D721Med (cell line): ENCODE results near the gene CCDC192.

Experiments
- DNase-seq: peaks from one replicate; pipeline ENCODE4 v3.0.0; 2011; ENCODE audit warnings: low spot score; ENCODE audit not compliant: insufficient read length
- FAIRE-seq: peaks from 2 replicates; lab custom pipeline; 2011; peaks lifted over from hg19 to GRCh38; lab: Jason Lieb, UNC
- CTCF ChIP-seq: IDR thresholded peaks from 2 replicates; pipeline ENCODE4 v1.5.1; 2012; ENCODE audit warnings: mild to moderate bottlenecking, control low read depth; ENCODE audit not compliant: insufficient read depth; ENCODE audit errors: missing control alignments

The CCDC192 gene

GRCh38 chr5:127801751-127802476 is 98.7 kb downstream of the CCDC192 start:
- no peak for DNase-seq
- peak; percentile 75 for FAIRE-seq
- TF ChIP-seq CTCF = no peak

- DNase-seq (no peak), FAIRE-seq (peak; percentile 6)
- no peak for TF ChIP-seq CTCF
Observed at GRCh38 chr5:127802477-127802865, 99.3 kb downstream of the CCDC192 start.

- DNase-seq = no peak
- no peak for TF ChIP-seq CTCF
- FAIRE-seq = no peak
Observed at GRCh38 chr5:127804886-127805426, 101.8 kb downstream of the CCDC192 start.

GRCh38 chr5:127805448-127805847 is 102.3 kb downstream of the CCDC192 start:
- DNase-seq (no peak), FAIRE-seq (no peak)
- TF ChIP-seq CTCF = no peak

GRCh38 chr5:127806776-127807175 is 103.6 kb downstream of the CCDC192 start:
- DNase-seq = no peak
- no peak for TF ChIP-seq CTCF

GRCh38 chr5:127809533-127809932 is 106.3 kb downstream of the CCDC192 start:
- DNase-seq = no peak
- FAIRE-seq = peak; percentile 25
- TF ChIP-seq CTCF = no peak

More at GRCh38 chr5:127806776-127807175, 103.6 kb downstream of the CCDC192 start:
- no peak for FAIRE-seq

- DNase-seq (no peak), FAIRE-seq (peak; percentile 74)
- TF ChIP-seq CTCF = no peak
Observed at GRCh38 chr5:127810017-127810416, 106.8 kb downstream of the CCDC192 start.
